ENCODE data around the gene SH2D2A.
"Not testable (repeated sequence)": the region's sequence is repeated elsewhere in the genome, so short reads cannot be mapped to it uniquely, and the experiment has no call there.

The SH2D2A gene

GRCh38 chr1:156766298-156767100 is 50.1 kb downstream of the SH2D2A start:
- no peak for DNase-seq
- Mint-ChIP-seq H3K36me3 (ENCODE audit: low read depth) (peaks cover 18% of the 10 kb centered on the region), H3K4me1 (peaks cover 32% of the 10 kb centered on the region), H3K27me3 (ENCODE audit: low read depth, poor library complexity) (no peaks in the 10 kb centered on the region), H3K27ac (peak overlapping the region; percentile 43), H3K4me3 (no peak overlapping the region), H3K9me3 (no peaks in the 10 kb centered on the region)
- TF ChIP-seq CTCF (IDR thresholded peaks at IDR 0.05): no peak

- no peaks in the 10 kb centered on the region for H3K27me3 Mint-ChIP-seq (ENCODE audit: low read depth, poor library complexity)
- peaks cover 10% of the 10 kb centered on the region for H3K36me3 Mint-ChIP-seq (ENCODE audit: low read depth)
- H3K27ac Mint-ChIP-seq: no peak overlapping the region
- TF ChIP-seq CTCF (IDR thresholded peaks at IDR 0.05): no peak
- no peak for DNase-seq
- H3K9me3 Mint-ChIP-seq: no peaks in the 10 kb centered on the region
- no peak overlapping the region for H3K4me3 Mint-ChIP-seq
- peaks cover 23% of the 10 kb centered on the region for H3K4me1 Mint-ChIP-seq
Observed at GRCh38 chr1:156765666-156766065, 51.0 kb downstream of the SH2D2A start.

GRCh38 chr1:156765136-156765535 is 51.5 kb downstream of the SH2D2A start:
- not testable (repeated sequence) for DNase-seq; H3K36me3 Mint-ChIP-seq (ENCODE audit: low read depth); H3K27ac Mint-ChIP-seq; H3K4me3 Mint-ChIP-seq; H3K27me3 Mint-ChIP-seq (ENCODE audit: low read depth, poor library complexity); H3K9me3 Mint-ChIP-seq
- peaks cover 23% of the 10 kb centered on the region for H3K4me1 Mint-ChIP-seq

- H3K27ac Mint-ChIP-seq: no peak overlapping the region
- no peak for DNase-seq
- H3K4me3 Mint-ChIP-seq: no peak overlapping the region
Observed at GRCh38 chr1:156760796-156761104, 55.9 kb downstream of the SH2D2A start.

GRCh38 chr1:156760092-156760795 is 56.4 kb downstream of the SH2D2A start:
- peaks cover 19% of the 10 kb centered on the region for H3K4me1 Mint-ChIP-seq
- H3K4me3 Mint-ChIP-seq: no peak overlapping the region
- no peaks in the 10 kb centered on the region for H3K36me3 Mint-ChIP-seq (ENCODE audit: low read depth)
- no peaks in the 10 kb centered on the region for H3K9me3 Mint-ChIP-seq
- no peak overlapping the region for H3K27ac Mint-ChIP-seq
- H3K27me3 Mint-ChIP-seq (ENCODE audit: low read depth, poor library complexity): no peaks in the 10 kb centered on the region
- DNase-seq: no peak
- TF ChIP-seq CTCF (IDR thresholded peaks at IDR 0.05): no peak

More at GRCh38 chr1:156760796-156761104, 55.9 kb downstream of the SH2D2A start:
- no peaks in the 10 kb centered on the region for H3K27me3 Mint-ChIP-seq (ENCODE audit: low read depth, poor library complexity)
- peaks cover 19% of the 10 kb centered on the region for H3K4me1 Mint-ChIP-seq
- no peaks in the 10 kb centered on the region for H3K36me3 Mint-ChIP-seq (ENCODE audit: low read depth)
- TF ChIP-seq CTCF (IDR thresholded peaks at IDR 0.05): no peak
- no peaks in the 10 kb centered on the region for H3K9me3 Mint-ChIP-seq

GRCh38 chr1:156757572-156758253 is 58.9 kb downstream of the SH2D2A start:
- peaks cover 23% of the 10 kb centered on the region for H3K4me1 Mint-ChIP-seq
- DNase-seq; H3K36me3 Mint-ChIP-seq (ENCODE audit: low read depth); H3K4me3 Mint-ChIP-seq; H3K9me3 Mint-ChIP-seq; H3K27me3 Mint-ChIP-seq (ENCODE audit: low read depth, poor library complexity); H3K27ac Mint-ChIP-seq: not testable (repeated sequence)

Data from nephron progenitor cell (in vitro differentiated cells).